ENCODE measurements around the gene GSK3B. TPM values are rescaled to one million over a fixed set of nuclear protein-coding genes. Genes with fewer than 3 reads are reported as not detected.

GSK3B gene
- total RNA-seq, 1 donor from 2014 or later = 88.6 TPM

DNA sequence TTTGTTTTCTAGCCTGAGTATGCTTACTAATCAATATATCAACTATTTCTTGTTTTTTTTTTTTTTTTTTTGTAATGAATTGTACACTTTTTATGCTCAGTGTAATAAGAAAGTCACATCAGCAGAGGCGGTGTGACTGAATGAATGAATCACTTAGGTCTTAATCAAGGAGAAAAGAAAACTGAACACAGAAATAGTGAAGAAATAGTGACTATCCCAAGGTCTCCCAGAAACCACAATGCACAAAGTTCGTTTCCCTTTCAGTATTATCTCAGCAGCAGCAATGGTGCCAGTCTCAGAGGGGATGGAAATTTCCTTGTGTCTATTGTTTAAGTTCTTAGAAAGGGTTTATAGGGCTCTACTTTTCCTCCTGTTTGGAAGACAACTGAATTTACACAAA is 231.6 kb downstream of the GSK3B start:
- no peaks in the 10 kb centered on the region for H3K79me2 ChIP-seq (ENCODE audit: low read depth)
- Mint-ChIP-seq H3K27me3 (ENCODE audit: insufficient read depth, low read depth) (peaks cover 3% of the 10 kb centered on the region), H3K9me3 (peaks cover 11% of the 10 kb centered on the region), H3K4me1 (no peaks in the 10 kb centered on the region), H3K4me3 (no peak overlapping the region), H3K27ac (no peak overlapping the region), H3K36me3 (peaks cover 45% of the 10 kb centered on the region)
- no peaks in the 10 kb centered on the region for H3F3A ChIP-seq (ENCODE audit: low read depth)
- H3K36me3 ChIP-seq = peaks cover 28% of the 10 kb centered on the region
- no peaks in the 10 kb centered on the region for H3K27me3 ChIP-seq
- no peaks in the 10 kb centered on the region for H3K9me3 ChIP-seq (ENCODE audit: low read depth)
- no peak overlapping the region for H2AFZ ChIP-seq (replicated peaks)
- H3K4me1 ChIP-seq = no peaks in the 10 kb centered on the region
- TF ChIP-seq CTCF (IDR thresholded peaks at IDR 0.05) (no peak), EZH2 (IDR thresholded peaks at IDR 0.05) (no peak), EZH2phosphoT487 (IDR thresholded peaks at IDR 0.05) (no peak)
- no peak for DNase-seq (ENCODE audit: low spot score)
- no peak overlapping the region for H3K4me3 ChIP-seq
- no peak overlapping the region for H3K4me2 ChIP-seq
- no peaks in the 10 kb centered on the region for H4K20me1 ChIP-seq (ENCODE audit: low read depth)
- no peak overlapping the region for H3K27ac ChIP-seq
- H3K9ac ChIP-seq = no peak overlapping the region

GRCh38 chr3:119861681-119862080 is 232.6 kb downstream of the GSK3B start:
- no peak for TF ChIP-seq EZH2 (IDR thresholded peaks at IDR 0.05)
- no peak for TF ChIP-seq EZH2phosphoT487 (IDR thresholded peaks at IDR 0.05)
- no peak for TF ChIP-seq CTCF (IDR thresholded peaks at IDR 0.05)
- Histone ChIP-seq H3K4me3 (no peak overlapping the region), H3K79me2 (ENCODE audit: low read depth) (no peaks in the 10 kb centered on the region), H3K27ac (no peak overlapping the region), H3K36me3 (peaks cover 36% of the 10 kb centered on the region), H3K9me3 (ENCODE audit: low read depth) (no peaks in the 10 kb centered on the region), H4K20me1 (ENCODE audit: low read depth) (no peaks in the 10 kb centered on the region), H3K4me1 (no peaks in the 10 kb centered on the region), H3K9ac (no peak overlapping the region), H3F3A (ENCODE audit: low read depth) (no peaks in the 10 kb centered on the region), H2AFZ (replicated peaks) (no peak overlapping the region), H3K27me3 (no peaks in the 10 kb centered on the region), H3K4me2 (no peak overlapping the region)
- peaks cover 18% of the 10 kb centered on the region for H3K9me3 Mint-ChIP-seq
- no peak overlapping the region for H3K4me3 Mint-ChIP-seq
- no peak overlapping the region for H3K27ac Mint-ChIP-seq
- H3K36me3 Mint-ChIP-seq = peaks cover 54% of the 10 kb centered on the region
- H3K27me3 Mint-ChIP-seq (ENCODE audit: insufficient read depth, low read depth) = peaks cover 3% of the 10 kb centered on the region
- no peak for DNase-seq (ENCODE audit: low spot score)
- H3K4me1 Mint-ChIP-seq = no peaks in the 10 kb centered on the region

- Histone ChIP-seq H3K36me3 (peaks cover 34% of the 10 kb centered on the region), H3K9ac (no peak overlapping the region)
- no peak overlapping the region for H3K27ac Mint-ChIP-seq
These were observed 234.5 kb downstream of the GSK3B start for GRCh38 chr3:119859728-119860127.

More at GRCh38 chr3:119859728-119860127, 234.5 kb downstream of the GSK3B start:
- no peaks in the 10 kb centered on the region for H3K4me1 ChIP-seq
- Mint-ChIP-seq H3K9me3 (peaks cover 31% of the 10 kb centered on the region), H3K4me3 (no peak overlapping the region), H3K36me3 (peaks cover 62% of the 10 kb centered on the region), H3K4me1 (no peaks in the 10 kb centered on the region), H3K27me3 (ENCODE audit: insufficient read depth, low read depth) (peaks cover 3% of the 10 kb centered on the region)
- H2AFZ ChIP-seq (replicated peaks) = no peak overlapping the region
- H3F3A ChIP-seq (ENCODE audit: low read depth) = no peaks in the 10 kb centered on the region
- no peaks in the 10 kb centered on the region for H3K9me3 ChIP-seq (ENCODE audit: low read depth)
- H4K20me1 ChIP-seq (ENCODE audit: low read depth) = no peaks in the 10 kb centered on the region
- no peaks in the 10 kb centered on the region for H3K79me2 ChIP-seq (ENCODE audit: low read depth)
- H3K4me3 ChIP-seq = no peak overlapping the region
- no peaks in the 10 kb centered on the region for H3K27me3 ChIP-seq
- TF ChIP-seq CTCF (IDR thresholded peaks at IDR 0.05) = no peak
- TF ChIP-seq EZH2phosphoT487 (IDR thresholded peaks at IDR 0.05) = no peak
- no peak for TF ChIP-seq EZH2 (IDR thresholded peaks at IDR 0.05)
- no peak for DNase-seq (ENCODE audit: low spot score)
- no peak overlapping the region for H3K27ac ChIP-seq
- no peak overlapping the region for H3K4me2 ChIP-seq

Measured in neural progenitor cell (in vitro differentiated cells).